ENCODE data around the gene SKI. TPM values are rescaled to one million over a fixed set of nuclear protein-coding genes. Genes with fewer than 3 reads are reported as not detected.

SKI gene
- polyA plus RNA-seq, 1 donor, result 46.1 TPM

- no peaks in the 10 kb centered on the region for H3K27me3 ChIP-seq (ENCODE audit: control insufficient read depth, insufficient read depth, low read length)
- H3K36me3 ChIP-seq (ENCODE audit: control insufficient read depth, insufficient read depth, low read length), result no peaks in the 10 kb centered on the region
- H3K27ac ChIP-seq (ENCODE audit: low read length), result no peak overlapping the region
- WGBS (ENCODE audit: insufficient coverage, low lambda C conversion rate), result no CpG with 5 or more reads among the region's 19 CpGs
- peaks cover 5% of the 10 kb centered on the region for H3K9me3 ChIP-seq (ENCODE audit: control insufficient read depth, low read depth, low read length)
- H3K4me1 ChIP-seq (ENCODE audit: control insufficient read depth, insufficient read depth, low read length), result peaks cover 67% of the 10 kb centered on the region
- no peak overlapping the region for H3K4me3 ChIP-seq (ENCODE audit: low read length)
- DNase-seq, result no peak
Measured at GRCh38 chr1:2210084-2210653, 17.9 kb upstream of the SKI start.

DNA sequence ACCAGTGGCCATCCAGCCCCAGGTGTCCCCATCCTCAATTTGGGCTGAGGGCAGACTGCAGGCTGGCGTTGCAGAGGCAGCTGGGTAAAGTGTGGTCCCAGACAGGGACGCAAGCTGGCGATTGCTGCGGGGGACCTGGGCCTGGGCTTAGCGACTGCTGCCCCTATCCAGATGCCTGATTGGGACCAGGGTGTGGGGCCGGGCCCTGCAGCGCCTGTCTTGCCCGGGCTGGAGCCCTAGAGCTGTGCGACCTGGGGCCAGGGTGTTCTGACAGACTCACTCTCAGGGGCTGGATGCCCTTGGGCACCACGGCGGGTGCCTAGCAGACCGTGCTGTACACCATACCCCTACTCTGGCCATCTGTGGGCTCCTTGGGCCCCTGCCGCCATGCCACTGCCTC, 17.3 kb upstream of the SKI start:
- H3K9me3 ChIP-seq (ENCODE audit: control insufficient read depth, low read depth, low read length), result peaks cover 3% of the 10 kb centered on the region
- no peak for DNase-seq
- no peak overlapping the region for H3K4me3 ChIP-seq (ENCODE audit: low read length)
- no CpG with 5 or more reads among the region's 13 CpGs for WGBS (ENCODE audit: insufficient coverage, low lambda C conversion rate)
- no peak overlapping the region for H3K27ac ChIP-seq (ENCODE audit: low read length)
- no peaks in the 10 kb centered on the region for H3K36me3 ChIP-seq (ENCODE audit: control insufficient read depth, insufficient read depth, low read length)
- no peaks in the 10 kb centered on the region for H3K27me3 ChIP-seq (ENCODE audit: control insufficient read depth, insufficient read depth, low read length)
- peaks cover 66% of the 10 kb centered on the region for H3K4me1 ChIP-seq (ENCODE audit: control insufficient read depth, insufficient read depth, low read length)

DNA sequence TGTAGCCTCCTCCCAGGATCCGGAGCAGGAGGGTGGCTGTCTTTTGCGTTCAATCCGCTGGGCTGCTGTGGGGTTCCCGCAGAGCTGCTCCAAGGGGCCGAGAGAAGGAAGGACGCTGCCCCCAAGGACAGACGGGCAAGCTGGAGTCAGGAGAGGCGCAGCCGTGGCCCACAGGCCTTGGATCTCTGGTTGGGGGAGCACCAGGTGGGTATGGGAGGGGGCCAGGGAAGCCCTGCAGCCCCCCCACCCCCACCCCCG, 15.9 kb upstream of the SKI start:
- Histone ChIP-seq H3K9me3 (ENCODE audit: control insufficient read depth, low read depth, low read length) (peaks cover 8% of the 10 kb centered on the region), H3K27me3 (ENCODE audit: control insufficient read depth, insufficient read depth, low read length) (no peaks in the 10 kb centered on the region), H3K4me1 (ENCODE audit: control insufficient read depth, insufficient read depth, low read length) (peaks cover 57% of the 10 kb centered on the region), H3K27ac (ENCODE audit: low read length) (peak overlapping the region; percentile 98), H3K4me3 (ENCODE audit: low read length) (no peak overlapping the region), H3K36me3 (ENCODE audit: control insufficient read depth, insufficient read depth, low read length) (no peaks in the 10 kb centered on the region)
- DNase-seq, result no peak
- no CpG with 5 or more reads among the region's 10 CpGs for WGBS (ENCODE audit: insufficient coverage, low lambda C conversion rate)

DNA sequence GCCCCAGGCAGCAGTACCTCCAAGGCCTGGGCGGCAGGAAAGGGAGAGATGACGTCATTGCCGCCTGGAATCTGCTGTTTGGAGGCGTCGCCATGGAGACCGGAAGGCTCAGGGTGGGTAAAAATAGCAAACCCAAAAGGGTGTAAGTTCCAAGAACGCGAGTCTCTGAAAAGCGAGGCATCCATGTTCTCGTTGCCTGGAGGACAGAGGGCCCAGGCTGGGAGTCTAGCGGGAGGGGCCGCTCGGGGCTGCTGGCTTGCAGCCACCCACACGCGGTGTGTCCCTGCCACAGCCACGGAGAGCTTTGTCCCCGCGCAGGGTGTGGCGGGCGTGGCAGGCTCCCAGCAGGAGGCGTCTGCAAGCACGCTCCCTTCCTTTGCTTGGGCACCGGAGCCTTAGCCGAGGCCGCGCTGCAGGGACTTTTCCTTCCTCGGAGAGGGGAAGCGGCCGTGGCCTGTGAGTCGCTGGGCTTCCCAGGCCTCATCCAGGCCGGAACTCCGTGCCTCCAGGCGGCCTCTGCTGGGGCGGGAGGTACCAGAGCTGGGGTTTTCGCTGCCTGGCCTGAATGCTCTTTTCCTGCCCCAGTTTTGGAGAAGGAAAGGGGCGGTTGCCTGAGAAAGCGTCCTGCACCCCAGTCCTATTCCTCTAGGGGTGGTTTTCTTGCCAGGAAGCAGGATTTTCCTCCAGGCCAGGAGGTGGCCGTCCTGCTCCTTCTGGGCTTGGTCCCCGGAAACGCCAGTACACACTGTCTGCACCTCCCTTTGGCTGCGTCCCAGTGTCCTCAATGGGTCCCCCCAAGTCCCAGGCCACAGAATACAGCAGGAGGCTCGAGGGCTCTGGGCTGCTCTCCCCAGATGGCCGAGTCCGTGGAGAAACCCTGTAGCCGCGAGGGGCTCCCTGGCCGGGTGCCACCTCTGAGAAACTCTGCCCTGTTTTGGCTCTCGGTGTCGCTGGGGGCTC, 15.3 kb upstream of the SKI start:
- peak; percentile 90 to 91 for DNase-seq
- Histone ChIP-seq H3K27me3 (ENCODE audit: control insufficient read depth, insufficient read depth, low read length) (no peaks in the 10 kb centered on the region), H3K9me3 (ENCODE audit: control insufficient read depth, low read depth, low read length) (peaks cover 8% of the 10 kb centered on the region), H3K4me1 (ENCODE audit: control insufficient read depth, insufficient read depth, low read length) (peaks cover 51% of the 10 kb centered on the region), H3K36me3 (ENCODE audit: control insufficient read depth, insufficient read depth, low read length) (no peaks in the 10 kb centered on the region), H3K27ac (ENCODE audit: low read length) (peak overlapping the region; percentile 98), H3K4me3 (ENCODE audit: low read length) (peak overlapping the region; percentile 38)
- no CpG with 5 or more reads among the region's 49 CpGs for WGBS (ENCODE audit: insufficient coverage, low lambda C conversion rate)

GRCh38 chr1:2213576-2214505, 14.3 kb upstream of the SKI start:
- Histone ChIP-seq H3K36me3 (ENCODE audit: control insufficient read depth, insufficient read depth, low read length) (no peaks in the 10 kb centered on the region), H3K27me3 (ENCODE audit: control insufficient read depth, insufficient read depth, low read length) (no peaks in the 10 kb centered on the region), H3K27ac (ENCODE audit: low read length) (peak overlapping the region; percentile 98), H3K4me3 (ENCODE audit: low read length) (no peak overlapping the region), H3K4me1 (ENCODE audit: control insufficient read depth, insufficient read depth, low read length) (peaks cover 40% of the 10 kb centered on the region), H3K9me3 (ENCODE audit: control insufficient read depth, low read depth, low read length) (peaks cover 6% of the 10 kb centered on the region)
- no CpG with 5 or more reads among the region's 32 CpGs for WGBS (ENCODE audit: insufficient coverage, low lambda C conversion rate)
- peak; percentile 60 to 63 for DNase-seq

GRCh38 chr1:2214541-2215241, 13.4 kb upstream of the SKI start:
- H3K4me1 ChIP-seq (ENCODE audit: control insufficient read depth, insufficient read depth, low read length), result peaks cover 36% of the 10 kb centered on the region
- H3K9me3 ChIP-seq (ENCODE audit: control insufficient read depth, low read depth, low read length), result peaks cover 6% of the 10 kb centered on the region
- H3K4me3 ChIP-seq (ENCODE audit: low read length), result no peak overlapping the region
- WGBS (ENCODE audit: insufficient coverage, low lambda C conversion rate), result no CpG with 5 or more reads among the region's 21 CpGs
- no peaks in the 10 kb centered on the region for H3K27me3 ChIP-seq (ENCODE audit: control insufficient read depth, insufficient read depth, low read length)
- peak overlapping the region; percentile 98 for H3K27ac ChIP-seq (ENCODE audit: low read length)
- no peaks in the 10 kb centered on the region for H3K36me3 ChIP-seq (ENCODE audit: control insufficient read depth, insufficient read depth, low read length)
- peak in 1 of 2 donors; percentile 35 for DNase-seq

GRCh38 chr1:2215329-2215728, 12.8 kb upstream of the SKI start:
- Histone ChIP-seq H3K4me3 (ENCODE audit: low read length) (no peak overlapping the region), H3K4me1 (ENCODE audit: control insufficient read depth, insufficient read depth, low read length) (peaks cover 34% of the 10 kb centered on the region), H3K36me3 (ENCODE audit: control insufficient read depth, insufficient read depth, low read length) (no peaks in the 10 kb centered on the region), H3K27me3 (ENCODE audit: control insufficient read depth, insufficient read depth, low read length) (no peaks in the 10 kb centered on the region), H3K27ac (ENCODE audit: low read length) (no peak overlapping the region), H3K9me3 (ENCODE audit: control insufficient read depth, low read depth, low read length) (peaks cover 6% of the 10 kb centered on the region)
- WGBS (ENCODE audit: insufficient coverage, low lambda C conversion rate), result no CpG with 5 or more reads among the region's 14 CpGs
- DNase-seq, result no peak

GRCh38 chr1:2215909-2216766, 12.0 kb upstream of the SKI start:
- Histone ChIP-seq H3K27ac (ENCODE audit: low read length) (no peak overlapping the region), H3K27me3 (ENCODE audit: control insufficient read depth, insufficient read depth, low read length) (no peaks in the 10 kb centered on the region), H3K9me3 (ENCODE audit: control insufficient read depth, low read depth, low read length) (peaks cover 6% of the 10 kb centered on the region), H3K4me3 (ENCODE audit: low read length) (no peak overlapping the region), H3K4me1 (ENCODE audit: control insufficient read depth, insufficient read depth, low read length) (peaks cover 34% of the 10 kb centered on the region), H3K36me3 (ENCODE audit: control insufficient read depth, insufficient read depth, low read length) (no peaks in the 10 kb centered on the region)
- no CpG with 5 or more reads among the region's 25 CpGs for WGBS (ENCODE audit: insufficient coverage, low lambda C conversion rate)
- DNase-seq, result no peak

GRCh38 chr1:2216767-2217058, 11.4 kb upstream of the SKI start:
- WGBS (ENCODE audit: insufficient coverage, low lambda C conversion rate), result 92% methylated on average over 2 of the region's 7 CpGs
- no peak for DNase-seq

More at GRCh38 chr1:2216767-2217058, 11.4 kb upstream of the SKI start:
- no peak overlapping the region for H3K4me3 ChIP-seq (ENCODE audit: low read length)
- H3K27ac ChIP-seq (ENCODE audit: low read length), result no peak overlapping the region
- no peaks in the 10 kb centered on the region for H3K36me3 ChIP-seq (ENCODE audit: control insufficient read depth, insufficient read depth, low read length)
- H3K4me1 ChIP-seq (ENCODE audit: control insufficient read depth, insufficient read depth, low read length), result peaks cover 34% of the 10 kb centered on the region
- H3K27me3 ChIP-seq (ENCODE audit: control insufficient read depth, insufficient read depth, low read length), result no peaks in the 10 kb centered on the region
- H3K9me3 ChIP-seq (ENCODE audit: control insufficient read depth, low read depth, low read length), result peaks cover 6% of the 10 kb centered on the region
